Stimulated activated CD8-positive, alpha-beta memory T cell treated with anti-CD3 and anti-CD28 coated beads, Interleukin-4, amount 100 ng/mL, for 48 hours (primary cell): ENCODE data around the gene ZNF438.
"Not testable (repeated sequence)": the region's sequence is repeated elsewhere in the genome, so short reads cannot be mapped to it uniquely, and the experiment has no call there.

Experiments used
- DNase-seq: peaks from one replicate; pipeline ENCODE4 v3.0.0-alpha.2; 2020

Gene ZNF438

DNA sequence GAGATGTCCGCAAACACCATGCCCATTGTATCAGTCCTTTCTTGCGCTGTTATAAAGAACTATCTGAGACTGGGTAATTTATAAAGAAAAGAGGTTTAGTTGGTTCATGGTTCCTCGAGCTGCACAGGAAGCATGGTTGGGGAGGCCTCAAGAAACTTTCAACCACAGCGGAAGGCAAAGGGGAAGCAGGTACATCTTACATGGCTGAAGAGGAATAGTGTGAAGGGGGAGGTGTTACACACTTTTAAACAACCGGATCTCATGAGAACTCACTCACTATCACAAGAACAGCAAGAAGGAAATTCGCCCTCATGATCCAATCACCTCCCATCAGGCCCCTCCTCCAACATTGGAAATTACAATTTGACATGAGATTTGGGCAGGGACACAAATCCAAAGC lies 48.5 kb downstream of the ZNF438 start:
- not testable (repeated sequence) for DNase-seq

- DNase-seq = no peak
Observed at GRCh38 chr10:30980951-30981616, 50.6 kb downstream of the ZNF438 start.

- DNase-seq = no peak
Observed at GRCh38 chr10:30979956-30980355, 51.7 kb downstream of the ZNF438 start.

- no peak for DNase-seq
Observed at GRCh38 chr10:30978843-30979242, 52.8 kb downstream of the ZNF438 start.

DNA sequence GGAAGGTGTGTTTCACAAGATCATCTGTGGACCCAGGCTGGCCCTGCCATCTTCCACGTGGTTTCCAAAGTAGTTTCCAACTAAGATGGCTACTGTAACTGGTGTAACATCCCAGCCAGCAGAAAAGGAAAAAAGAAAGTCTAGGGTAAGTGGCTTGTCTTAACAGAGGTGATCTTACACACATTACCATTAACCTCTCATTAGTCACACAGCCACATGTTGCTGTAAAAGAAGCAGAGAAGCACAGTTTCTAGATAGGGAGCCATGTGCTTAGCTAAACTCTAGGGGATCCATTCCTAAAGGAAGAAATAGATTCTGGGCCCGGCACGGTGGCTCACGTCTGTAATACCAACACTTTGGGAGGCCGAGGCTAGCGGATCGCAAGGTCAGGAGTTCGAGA lies 54.3 kb downstream of the ZNF438 start:
- no peak for DNase-seq

DNA sequence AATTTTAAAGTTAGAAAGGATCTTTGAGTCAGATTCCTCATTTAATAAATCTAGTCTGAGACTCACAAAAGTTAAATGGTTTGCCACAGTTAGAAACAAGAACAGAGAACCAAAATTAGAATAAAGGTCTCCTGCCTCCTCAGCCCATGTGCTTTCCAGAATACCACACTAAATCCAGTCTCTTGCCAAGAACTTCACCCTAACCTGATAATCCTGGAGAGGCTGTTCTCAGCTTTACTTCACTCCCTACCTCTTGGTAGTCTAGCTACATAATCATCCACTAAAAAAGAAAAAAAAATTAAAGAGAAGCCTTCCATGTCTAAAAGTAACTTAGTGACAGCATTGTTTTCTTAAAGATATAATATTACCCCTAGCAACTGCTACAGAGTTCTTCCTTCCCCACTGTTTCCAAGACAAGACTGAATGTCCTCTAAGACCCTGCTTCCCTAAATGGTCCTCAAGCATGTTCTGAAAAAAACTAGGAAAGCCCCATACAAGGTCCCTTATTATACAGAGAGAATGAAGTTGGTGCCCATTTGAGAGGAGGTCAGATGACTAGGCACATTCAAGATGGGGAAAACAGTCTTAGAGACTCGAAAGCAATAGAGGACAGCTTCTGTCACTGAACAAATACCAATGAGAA lies 56.8 kb downstream of the ZNF438 start:
- no peak for DNase-seq

DNA sequence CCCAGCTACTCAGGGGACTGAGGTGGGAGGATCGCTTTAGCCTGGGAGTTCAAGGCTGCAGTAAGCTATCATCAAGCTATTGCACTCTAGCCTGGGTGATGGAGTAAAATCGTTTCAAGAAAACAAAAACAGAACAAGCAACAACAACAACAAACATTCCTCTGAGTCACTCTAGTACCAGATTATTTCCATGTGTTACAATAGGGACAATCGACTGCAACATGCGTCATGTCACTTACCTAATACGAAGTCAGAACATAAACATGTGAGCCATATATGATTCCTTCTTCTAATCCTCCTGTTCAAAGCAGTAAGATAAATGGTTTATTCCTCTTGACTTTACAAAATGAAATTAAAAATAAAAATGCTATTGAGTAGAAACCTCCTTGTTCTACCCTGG lies 57.3 kb downstream of the ZNF438 start:
- no peak for DNase-seq

DNA sequence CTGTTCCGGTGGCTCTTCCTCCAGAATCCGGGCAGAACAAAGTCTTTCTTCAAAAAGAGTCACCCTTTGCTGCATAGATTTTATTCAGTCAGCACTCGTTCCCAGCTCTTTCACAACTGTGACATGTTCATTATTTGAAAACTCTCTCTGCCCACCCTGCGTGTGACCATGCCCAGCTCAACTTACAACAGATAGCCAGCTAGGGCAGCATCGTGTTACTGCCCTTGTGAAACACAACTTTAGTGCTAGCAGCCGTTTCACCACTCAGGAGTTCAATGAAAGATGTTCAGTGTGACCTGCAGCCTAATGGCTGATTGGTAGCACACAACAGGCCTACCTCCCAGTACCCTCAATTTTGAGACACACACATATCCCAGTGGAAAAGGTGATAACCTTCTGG lies 57.9 kb downstream of the ZNF438 start:
- DNase-seq = no peak

- DNase-seq = no peak
Observed at GRCh38 chr10:30970760-30971460, 60.8 kb downstream of the ZNF438 start.

GRCh38 chr10:30968711-30969110 lies 63.0 kb downstream of the ZNF438 start:
- no peak for DNase-seq

GRCh38 chr10:30967650-30968410 lies 63.8 kb downstream of the ZNF438 start:
- no peak for DNase-seq

DNA sequence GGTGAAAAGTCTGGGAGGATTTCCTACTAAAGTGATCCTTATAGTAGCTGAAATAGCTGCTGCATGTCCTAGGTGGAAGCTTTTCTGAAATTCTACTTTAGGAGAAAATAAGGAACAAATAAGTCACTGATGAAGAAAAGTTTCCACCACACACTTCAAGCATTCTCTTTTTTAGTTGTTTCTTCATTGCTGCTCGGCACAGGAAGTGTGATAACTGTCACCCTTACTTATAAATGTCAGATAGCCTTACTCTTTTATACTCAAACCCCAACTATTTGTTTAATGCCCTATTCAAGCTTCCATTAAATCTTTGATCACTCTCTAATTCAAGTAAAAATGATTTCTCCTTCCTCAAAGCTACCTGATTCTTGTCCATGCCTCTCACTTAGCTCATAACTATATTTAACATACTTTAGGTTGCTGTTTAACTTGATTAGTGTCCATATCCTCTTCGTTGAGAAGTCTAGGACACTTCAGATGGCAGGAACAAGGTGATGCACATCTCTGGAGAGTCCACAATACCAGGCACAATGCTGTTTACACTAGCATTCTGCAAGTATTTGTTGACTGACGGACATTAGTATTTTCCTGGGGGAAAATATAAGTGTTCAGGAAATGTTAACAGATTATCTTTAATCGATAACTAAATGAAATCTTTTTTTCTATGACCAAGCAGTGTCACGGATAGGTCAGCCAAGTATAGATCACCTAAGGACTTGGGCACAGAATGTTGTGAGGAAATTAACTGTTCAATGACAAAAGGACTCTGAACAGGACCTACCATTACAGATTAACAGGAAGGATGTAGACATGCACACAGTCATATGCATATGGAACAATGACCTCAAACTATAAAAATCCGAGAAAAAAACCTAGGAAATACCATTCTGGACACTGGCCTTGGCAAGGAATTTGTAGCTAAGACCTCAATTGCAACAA lies 67.4 kb downstream of the ZNF438 start:
- no peak for DNase-seq

- DNase-seq = no peak
Observed at GRCh38 chr10:30962522-30962921, 69.1 kb downstream of the ZNF438 start.

GRCh38 chr10:30959836-30960210 lies 71.8 kb downstream of the ZNF438 start:
- no peak for DNase-seq

GRCh38 chr10:30949218-30949617 lies 82.4 kb downstream of the ZNF438 start:
- DNase-seq = not testable (repeated sequence)

- no peak for DNase-seq
Observed at GRCh38 chr10:30944005-30944404, 87.7 kb downstream of the ZNF438 start.

DNA sequence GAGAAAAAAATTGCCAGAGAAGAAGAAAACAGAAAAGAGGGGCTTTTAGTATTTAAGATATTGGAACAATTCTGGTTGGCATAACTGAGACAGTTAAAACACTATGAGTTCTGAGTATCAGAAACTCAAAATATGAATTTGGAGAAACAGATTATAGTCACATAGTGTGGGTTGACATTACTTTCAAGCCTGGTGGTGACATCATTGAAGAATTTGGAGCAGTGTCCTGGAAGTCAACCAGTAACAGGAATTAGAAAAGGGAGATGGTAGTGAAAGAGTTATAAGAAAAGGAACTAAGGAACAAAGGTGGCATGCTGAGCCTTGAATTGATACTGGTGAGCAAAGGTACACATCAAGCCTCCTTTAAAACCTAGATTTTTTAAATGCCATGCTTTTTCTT lies 88.2 kb downstream of the ZNF438 start:
- no peak for DNase-seq

GRCh38 chr10:30940256-30940655 lies 91.4 kb downstream of the ZNF438 start:
- no peak for DNase-seq

DNA sequence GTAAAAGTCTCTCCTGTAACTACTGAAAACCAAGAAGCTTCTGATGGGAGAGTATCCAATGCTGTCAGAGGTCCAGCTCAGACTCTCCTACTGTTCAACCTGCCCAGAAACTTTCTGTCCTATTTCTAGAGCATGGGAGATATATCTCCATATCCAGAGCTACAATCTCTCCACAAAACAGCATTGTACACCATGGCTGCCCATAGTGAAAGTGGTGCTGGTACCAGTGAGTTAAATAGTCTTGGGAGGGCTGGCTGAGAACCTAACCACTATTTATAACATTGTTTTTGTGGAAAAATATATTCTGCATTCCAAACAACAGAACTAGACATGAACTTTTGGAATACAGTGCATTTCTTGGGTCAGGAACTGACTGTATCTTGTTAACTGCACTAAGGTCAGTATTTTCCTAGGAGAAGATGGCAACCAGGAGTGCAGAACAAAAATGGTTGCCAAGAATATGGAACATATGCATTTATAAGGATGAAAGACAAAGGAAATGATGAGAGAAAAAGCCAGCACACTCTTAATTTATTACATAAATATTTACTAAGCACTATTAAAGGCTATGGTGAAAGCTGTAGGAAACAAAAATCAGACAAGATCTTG lies 91.9 kb downstream of the ZNF438 start:
- DNase-seq = no peak

DNA sequence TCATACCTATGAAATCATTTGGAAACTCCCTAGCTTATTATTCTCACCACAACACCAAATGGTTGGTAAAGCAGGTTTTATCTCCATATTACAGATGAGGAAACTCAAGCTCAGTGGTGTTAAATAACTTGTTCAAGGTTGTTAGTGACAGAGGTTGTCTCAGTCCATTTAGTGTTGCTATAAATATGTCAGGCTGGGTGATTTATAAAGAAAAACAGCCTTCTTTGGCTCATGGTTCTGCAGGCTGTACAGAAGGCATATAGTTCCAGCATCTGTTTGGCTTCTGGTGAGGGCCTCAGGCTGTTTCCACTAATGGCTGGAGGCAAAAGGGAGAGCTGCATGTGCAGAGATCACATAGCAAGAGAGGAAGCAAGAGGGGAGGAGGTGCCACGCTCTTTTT lies 96.6 kb downstream of the ZNF438 start:
- DNase-seq = no peak

- DNase-seq = no peak
Observed at GRCh38 chr10:30931094-30931493, 100.6 kb downstream of the ZNF438 start.
